Measurements from ENCODE around the gene DIDO1.

- TF ChIP-seq EP300 (IDR thresholded peaks at IDR 0.05) (no peak), CTCF (IDR thresholded peaks at IDR 0.05) (no peak)
Observed at GRCh38 chr20:62887860-62888239, 38.5 kb downstream of the DIDO1 start.
